ENCODE results near the gene PLPPR4. TPM values are rescaled to one million over a fixed set of nuclear protein-coding genes. Genes with fewer than 3 reads are reported as not detected.

Gene PLPPR4
- not detected in 2 replicates for total RNA-seq (2014; rRNA removed; shearing (Covaris generic))
- 0.01 TPM in 1 of 2 replicates, not detected in the other for polyA plus RNA-seq (2015; cell fraction: cytosol; rRNA removed)
- polyA plus RNA-seq (2015; cell fraction: nucleus; rRNA removed), result not detected in 2 replicates

DNA sequence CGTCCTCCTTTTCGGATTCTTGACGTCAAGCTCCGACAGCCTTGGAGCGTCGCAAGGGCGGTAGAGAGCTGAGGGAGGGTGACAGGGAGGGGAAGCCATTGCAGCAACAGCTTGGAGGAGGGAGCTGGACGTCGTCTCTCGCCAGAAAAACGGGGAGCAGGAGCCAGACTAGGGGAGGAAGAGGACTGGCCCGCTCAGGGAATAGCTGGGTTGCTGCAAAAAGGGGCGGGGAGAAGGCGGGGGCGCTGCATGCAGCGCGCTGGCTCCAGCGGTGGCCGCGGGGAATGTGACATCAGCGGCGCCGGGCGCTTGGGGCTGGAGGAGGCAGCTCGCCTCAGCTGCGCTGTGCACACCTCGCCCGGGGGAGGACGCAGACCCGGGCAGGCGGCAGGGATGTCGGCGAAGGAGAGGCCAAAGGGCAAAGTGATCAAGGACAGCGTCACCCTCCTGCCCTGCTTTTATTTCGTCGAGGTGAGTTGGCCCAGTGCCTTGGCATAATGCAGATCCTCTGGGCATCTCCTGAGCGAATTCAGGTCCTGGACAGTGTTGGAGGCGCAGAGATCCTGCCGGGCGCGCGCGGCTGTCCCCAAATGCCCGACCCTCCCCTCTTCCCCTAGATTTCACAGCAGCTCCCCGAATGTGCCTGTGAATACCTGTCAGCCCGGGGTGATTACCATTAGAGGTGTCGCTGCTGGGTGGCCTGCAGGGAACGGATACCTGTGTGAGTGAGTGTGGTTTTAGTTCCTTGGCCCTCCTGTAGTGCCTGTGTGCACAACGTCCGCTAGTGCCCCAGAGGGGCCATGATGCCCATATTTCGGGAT, at the start of gene PLPPR4:
TSS of gene PLPPR4 (plus strand) at position 292 of the 821 bp plus-strand sequence. CDS start at position 394, 102 bp downstream.
- no peak for DNase-seq (ENCODE audit: low read depth, low spot score)
- in situ Hi-C loops (cut with HindIII; ENCODE audit: low pct_unique_long_range_greater_than_20kb, low sequenced_read_pairs), result no loop called here

- in situ Hi-C loops (cut with HindIII; ENCODE audit: low pct_unique_long_range_greater_than_20kb, low sequenced_read_pairs), result no loop called here
- DNase-seq (ENCODE audit: low read depth, low spot score), result no peak
These were observed 47.3 kb upstream of the PLPPR4 start for GRCh38 chr1:99216956-99217355.

- DNase-seq (ENCODE audit: low read depth, low spot score), result no peak
- in situ Hi-C loops (cut with HindIII; ENCODE audit: low pct_unique_long_range_greater_than_20kb, low sequenced_read_pairs), result no loop called here
These were observed 46.7 kb upstream of the PLPPR4 start for GRCh38 chr1:99217599-99217998.

DNA sequence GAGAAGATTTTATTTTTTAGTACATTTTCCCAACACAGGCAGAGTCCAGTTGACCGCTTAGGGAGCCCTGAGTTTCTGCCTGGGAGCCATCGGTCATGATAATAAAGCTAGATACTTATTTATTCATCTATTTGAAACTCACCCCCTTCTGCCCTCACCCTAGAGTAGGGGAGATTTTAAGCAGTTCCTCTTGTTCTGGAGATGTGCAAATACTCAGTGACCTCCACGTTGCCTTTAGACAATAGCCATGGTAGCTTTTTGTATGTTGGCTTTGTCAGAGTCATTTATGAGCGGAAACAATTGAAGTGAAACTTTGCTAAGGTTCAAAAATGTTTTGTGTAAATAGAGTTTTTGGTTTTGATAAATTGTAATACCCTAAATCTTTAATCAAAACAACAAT, 45.7 kb upstream of the PLPPR4 start:
- in situ Hi-C loops (cut with HindIII; ENCODE audit: low pct_unique_long_range_greater_than_20kb, low sequenced_read_pairs), result no loop called here
- DNase-seq (ENCODE audit: low read depth, low spot score), result no peak

DNA sequence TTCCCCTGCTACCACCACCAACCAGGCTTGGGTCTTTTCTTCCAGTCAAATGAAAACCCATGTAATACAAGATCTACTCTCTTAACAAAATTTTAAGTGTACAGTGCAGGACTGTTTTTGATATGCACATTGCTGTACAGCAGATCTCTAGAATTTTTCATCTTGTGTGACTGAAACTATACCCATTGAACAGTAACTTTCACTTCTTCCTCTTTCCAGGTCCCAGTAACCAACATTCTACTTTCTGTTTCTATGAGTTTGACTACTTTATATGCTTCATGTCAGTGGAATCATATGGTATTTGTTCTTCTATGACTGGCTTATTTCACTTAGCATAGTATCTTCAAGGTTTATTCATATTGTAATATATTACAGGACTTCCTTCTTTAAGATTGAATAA, 45.3 kb upstream of the PLPPR4 start:
- in situ Hi-C loops (cut with HindIII; ENCODE audit: low pct_unique_long_range_greater_than_20kb, low sequenced_read_pairs), result no loop called here
- no peak for DNase-seq (ENCODE audit: low read depth, low spot score)

GRCh38 chr1:99227056-99227897, 37.0 kb upstream of the PLPPR4 start:
- in situ Hi-C loops (cut with HindIII; ENCODE audit: low pct_unique_long_range_greater_than_20kb, low sequenced_read_pairs), result no loop called here
- DNase-seq (ENCODE audit: low read depth, low spot score), result no peak

GRCh38 chr1:99228153-99228552, 36.1 kb upstream of the PLPPR4 start:
- in situ Hi-C loops (cut with HindIII; ENCODE audit: low pct_unique_long_range_greater_than_20kb, low sequenced_read_pairs), result no loop called here
- no peak for DNase-seq (ENCODE audit: low read depth, low spot score)

DNA sequence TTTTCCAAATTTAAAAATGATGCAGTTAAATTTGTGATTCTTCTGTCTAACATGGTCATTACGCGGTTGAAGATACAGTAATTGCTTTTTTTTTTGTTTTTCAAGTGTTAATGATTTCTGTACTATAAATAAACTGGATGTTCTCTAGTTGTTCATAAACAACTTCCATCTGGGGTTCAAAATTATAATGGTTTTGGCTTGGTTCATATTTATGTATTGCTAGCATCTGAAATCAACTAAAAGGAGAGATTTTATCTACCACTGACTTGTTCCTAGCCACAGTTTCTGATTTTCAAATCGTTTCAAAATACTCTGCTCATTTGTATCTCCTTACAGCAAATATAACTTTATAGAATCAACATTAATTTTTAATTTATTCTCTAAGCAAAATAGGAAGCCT, 35.2 kb upstream of the PLPPR4 start:
- in situ Hi-C loops (cut with HindIII; ENCODE audit: low pct_unique_long_range_greater_than_20kb, low sequenced_read_pairs), result no loop called here
- DNase-seq (ENCODE audit: low read depth, low spot score), result no peak

- no peak for DNase-seq (ENCODE audit: low read depth, low spot score)
- in situ Hi-C loops (cut with HindIII; ENCODE audit: low pct_unique_long_range_greater_than_20kb, low sequenced_read_pairs), result no loop called here
These were observed 33.6 kb upstream of the PLPPR4 start for GRCh38 chr1:99230695-99231094.

- DNase-seq (ENCODE audit: low read depth, low spot score), result no peak
- in situ Hi-C loops (cut with HindIII; ENCODE audit: low pct_unique_long_range_greater_than_20kb, low sequenced_read_pairs), result no loop called here
These were observed 32.1 kb upstream of the PLPPR4 start for GRCh38 chr1:99232172-99232571.

GRCh38 chr1:99233446-99233845, 30.8 kb upstream of the PLPPR4 start:
- no peak for DNase-seq (ENCODE audit: low read depth, low spot score)
- in situ Hi-C loops (cut with HindIII; ENCODE audit: low pct_unique_long_range_greater_than_20kb, low sequenced_read_pairs), result no loop called here

DNA sequence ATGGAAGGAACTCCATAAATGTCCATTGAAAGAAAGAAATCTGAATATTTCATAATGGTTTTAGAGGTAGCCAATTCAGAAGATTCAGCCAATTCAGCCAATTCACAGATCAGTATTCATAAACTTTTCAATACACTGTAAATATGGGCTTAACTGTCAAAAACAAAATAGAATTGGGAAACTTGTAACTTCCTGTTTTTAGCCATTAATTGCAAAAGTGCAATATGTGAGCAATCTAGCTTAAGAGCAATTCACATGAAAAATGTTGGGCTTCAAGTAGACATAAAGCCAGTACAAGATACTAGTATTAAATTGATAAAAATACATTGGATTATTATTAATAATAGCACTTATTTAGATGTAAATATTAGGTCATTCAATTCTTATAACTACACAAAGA, 27.5 kb upstream of the PLPPR4 start:
- DNase-seq (ENCODE audit: low read depth, low spot score), result no peak
- in situ Hi-C loops (cut with HindIII; ENCODE audit: low pct_unique_long_range_greater_than_20kb, low sequenced_read_pairs), result no loop called here

DNA sequence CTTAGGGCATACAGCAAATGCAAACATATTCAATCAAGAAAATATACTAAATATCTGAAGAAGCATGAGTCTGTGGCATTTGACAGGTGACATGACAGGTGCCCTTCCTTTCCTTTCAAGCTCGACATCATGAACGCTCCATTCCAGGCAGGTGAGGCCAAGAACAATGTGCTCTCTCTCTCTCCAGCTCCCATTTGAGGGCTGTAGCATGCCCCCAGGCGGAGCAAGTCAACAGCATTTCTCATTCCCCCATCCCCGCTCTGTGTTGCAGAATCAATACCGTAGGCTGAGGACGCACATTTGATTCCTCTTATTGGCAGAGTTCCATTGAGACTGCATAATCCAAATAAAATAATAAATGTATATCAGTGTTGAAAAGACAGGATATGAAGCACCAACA, 24.6 kb upstream of the PLPPR4 start:
- in situ Hi-C loops (cut with HindIII; ENCODE audit: low pct_unique_long_range_greater_than_20kb, low sequenced_read_pairs), result no loop called here
- DNase-seq (ENCODE audit: low read depth, low spot score), result no peak

- in situ Hi-C loops (cut with HindIII; ENCODE audit: low pct_unique_long_range_greater_than_20kb, low sequenced_read_pairs), result no loop called here
- peak; percentile 2 for DNase-seq (ENCODE audit: low read depth, low spot score)
These were observed 23.7 kb upstream of the PLPPR4 start for GRCh38 chr1:99240621-99241020.

- DNase-seq (ENCODE audit: low read depth, low spot score), result no peak
- in situ Hi-C loops (cut with HindIII; ENCODE audit: low pct_unique_long_range_greater_than_20kb, low sequenced_read_pairs), result no loop called here
These were observed 18.1 kb upstream of the PLPPR4 start for GRCh38 chr1:99246152-99246551.

GRCh38 chr1:99247199-99247598, 17.1 kb upstream of the PLPPR4 start:
- in situ Hi-C loops (cut with HindIII; ENCODE audit: low pct_unique_long_range_greater_than_20kb, low sequenced_read_pairs), result no loop called here

DNA sequence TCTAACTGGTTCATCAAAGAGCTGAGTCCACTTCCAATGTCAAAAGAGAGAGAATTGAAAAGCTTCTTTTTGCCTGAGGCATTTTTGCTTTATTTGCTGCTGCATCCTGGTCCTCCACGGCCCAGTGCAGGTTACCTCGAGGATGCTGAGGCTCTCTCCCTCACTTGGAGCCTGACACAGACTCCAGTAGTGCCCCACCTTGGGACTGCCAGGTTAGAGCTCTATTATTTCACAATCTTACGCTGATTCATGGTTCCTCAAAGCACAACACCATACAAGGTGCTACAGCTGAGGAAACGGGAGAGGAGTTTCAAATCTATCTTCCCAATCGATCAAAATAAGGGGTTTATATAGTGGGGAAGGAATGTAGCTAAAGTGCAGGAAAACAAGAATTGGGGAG, 13.6 kb upstream of the PLPPR4 start:
- in situ Hi-C loops (cut with HindIII; ENCODE audit: low pct_unique_long_range_greater_than_20kb, low sequenced_read_pairs), result no loop called here
- no peak for DNase-seq (ENCODE audit: low read depth, low spot score)

More at GRCh38 chr1:99247199-99247598, 17.1 kb upstream of the PLPPR4 start:
- DNase-seq (ENCODE audit: low read depth, low spot score), result no peak

DNA sequence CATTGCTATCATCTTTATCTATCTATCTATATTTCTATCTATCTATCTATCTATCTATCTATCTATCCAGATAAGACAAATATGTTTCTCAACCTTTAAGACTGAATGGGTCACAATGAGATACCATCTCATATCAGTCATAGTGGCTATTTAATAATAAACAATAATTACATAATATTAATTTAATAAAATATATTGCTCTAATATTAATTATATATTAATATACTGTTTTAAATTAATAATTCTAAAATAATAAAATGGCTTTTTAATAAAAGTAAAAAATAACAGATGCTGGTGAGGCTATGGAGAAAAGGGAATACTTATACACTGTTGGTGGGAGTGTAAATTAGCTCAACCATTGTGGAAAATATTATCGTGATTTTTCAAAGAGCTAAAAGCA, 13.0 kb upstream of the PLPPR4 start:
- no peak for DNase-seq (ENCODE audit: low read depth, low spot score)
- in situ Hi-C loops (cut with HindIII; ENCODE audit: low pct_unique_long_range_greater_than_20kb, low sequenced_read_pairs), result no loop called here

Data from SK-MEL-5 (cell line).